Mesodermal cell (in vitro differentiated cells): ENCODE data around the gene SCN2B.

Experiments
- H3K27ac ChIP-seq: 2 replicates; pipeline ENCODE4 v1.7.0; 2013; ENCODE audit warnings: mild to moderate bottlenecking, low read depth, low read length, moderate library complexity; ENCODE audit not compliant: severe bottlenecking
- H3K36me3 ChIP-seq: 2 replicates; pipeline ENCODE4 v1.7.1; 2013; ENCODE audit warnings: mild to moderate bottlenecking, low read length, moderate library complexity; ENCODE audit not compliant: control insufficient read depth, insufficient read depth
- H3K4me1 ChIP-seq: one replicate; pipeline ENCODE4 v1.7.1; 2013; ENCODE audit warnings: mild to moderate bottlenecking, low read length; ENCODE audit not compliant: insufficient read depth, control insufficient read depth, poor library complexity, severe bottlenecking
- H3K4me3 ChIP-seq: 2 replicates; pipeline ENCODE4 v1.7.0; 2013; ENCODE audit warnings: low read length, control low read depth, mild to moderate bottlenecking; ENCODE audit not compliant: insufficient read depth, poor library complexity, severe bottlenecking; ENCODE audit errors: extremely low read depth
- H3K9me3 ChIP-seq: 2 replicates; pipeline ENCODE4 v1.7.1; 2013; ENCODE audit warnings: mild to moderate bottlenecking, low read length, moderate library complexity; ENCODE audit not compliant: control insufficient read depth
- WGBS, 2 experiments: methylation state at CpG; one replicate each; pipeline ENCODE4 v1.1.5; 2013; ENCODE audit warnings: missing lambda C conversion rate in 2 of 2; ENCODE audit not compliant: insufficient coverage in 2 of 2; 5-methylcytosine and 5-hydroxymethylcytosine counted together

Gene SCN2B

GRCh38 chr11:118172356-118172755 is 4.1 kb downstream of the SCN2B start:
- Histone ChIP-seq H3K9me3 (no peaks in the 10 kb centered on the region), H3K36me3 (no peaks in the 10 kb centered on the region), H3K4me3 (no peak overlapping the region), H3K4me1 (peaks cover 18% of the 10 kb centered on the region), H3K27ac (no peak overlapping the region)
- WGBS, 2 experiments: 82 to 90% methylated on average over 7 to 9 of the region's 9 CpGs

GRCh38 chr11:118171269-118172062 is 5.0 kb downstream of the SCN2B start:
- Histone ChIP-seq H3K4me3 (no peak overlapping the region), H3K27ac (no peak overlapping the region), H3K9me3 (no peaks in the 10 kb centered on the region), H3K4me1 (peaks cover 18% of the 10 kb centered on the region), H3K36me3 (no peaks in the 10 kb centered on the region)
- WGBS, 2 experiments: 3 to 6% methylated on average over 27 to 28 of the region's 29 CpGs

GRCh38 chr11:118170882-118171268 is 5.6 kb downstream of the SCN2B start:
- H3K36me3 ChIP-seq: no peaks in the 10 kb centered on the region
- 31 to 36% methylated on average over 4 to 6 of the region's 8 CpGs for WGBS, 2 experiments
- H3K4me3 ChIP-seq: no peak overlapping the region
- no peaks in the 10 kb centered on the region for H3K9me3 ChIP-seq
- no peak overlapping the region for H3K27ac ChIP-seq
- H3K4me1 ChIP-seq: peaks cover 14% of the 10 kb centered on the region

- 82 to 85% methylated on average over 7 to 9 of the region's 9 CpGs for WGBS, 2 experiments
- Histone ChIP-seq H3K9me3 (no peaks in the 10 kb centered on the region), H3K27ac (no peak overlapping the region), H3K36me3 (no peaks in the 10 kb centered on the region), H3K4me3 (no peak overlapping the region), H3K4me1 (peaks cover 8% of the 10 kb centered on the region)
Observed at GRCh38 chr11:118170231-118170630, 6.2 kb downstream of the SCN2B start.

GRCh38 chr11:118169300-118170140 is 6.9 kb downstream of the SCN2B start:
- WGBS, 2 experiments: 68 to 82% methylated on average over 7 of the region's 7 CpGs

GRCh38 chr11:118168751-118169150 is 7.7 kb downstream of the SCN2B start:
- WGBS, 2 experiments: 80 to 95% methylated on average over 1 to 2 of the region's 3 CpGs
- no peaks in the 10 kb centered on the region for H3K36me3 ChIP-seq
- no peak overlapping the region for H3K27ac ChIP-seq
- H3K4me1 ChIP-seq: no peaks in the 10 kb centered on the region
- no peaks in the 10 kb centered on the region for H3K9me3 ChIP-seq
- H3K4me3 ChIP-seq: no peak overlapping the region

More at GRCh38 chr11:118169300-118170140, 6.9 kb downstream of the SCN2B start:
- H3K4me1 ChIP-seq: peaks cover under 1% of the 10 kb centered on the region
- no peak overlapping the region for H3K27ac ChIP-seq
- H3K36me3 ChIP-seq: no peaks in the 10 kb centered on the region
- H3K9me3 ChIP-seq: no peaks in the 10 kb centered on the region
- no peak overlapping the region for H3K4me3 ChIP-seq

GRCh38 chr11:118168316-118168715 is 8.1 kb downstream of the SCN2B start:
- 92 to 96% methylated on average over 8 of the region's 8 CpGs for WGBS, 2 experiments

GRCh38 chr11:118167906-118168305 is 8.5 kb downstream of the SCN2B start:
- H3K36me3 ChIP-seq: no peaks in the 10 kb centered on the region
- H3K4me3 ChIP-seq: no peak overlapping the region
- H3K9me3 ChIP-seq: no peaks in the 10 kb centered on the region
- H3K4me1 ChIP-seq: no peaks in the 10 kb centered on the region
- H3K27ac ChIP-seq: no peak overlapping the region
- WGBS, 2 experiments: 95% methylated on average over 9 to 10 of the region's 12 CpGs

More at GRCh38 chr11:118168316-118168715, 8.1 kb downstream of the SCN2B start:
- Histone ChIP-seq H3K36me3 (no peaks in the 10 kb centered on the region), H3K9me3 (no peaks in the 10 kb centered on the region), H3K4me3 (no peak overlapping the region), H3K27ac (no peak overlapping the region), H3K4me1 (no peaks in the 10 kb centered on the region)

GRCh38 chr11:118167253-118167652 is 9.2 kb downstream of the SCN2B start:
- no peaks in the 10 kb centered on the region for H3K9me3 ChIP-seq
- no CpG with 5 or more reads among the region's 2 CpGs for WGBS, 2 experiments

GRCh38 chr11:118166641-118167040 is 9.8 kb downstream of the SCN2B start:
- H3K4me1 ChIP-seq: no peaks in the 10 kb centered on the region
- no peak overlapping the region for H3K4me3 ChIP-seq
- H3K27ac ChIP-seq: no peak overlapping the region
- H3K9me3 ChIP-seq: no peaks in the 10 kb centered on the region
- H3K36me3 ChIP-seq: no peaks in the 10 kb centered on the region
- 95 to 97% methylated on average over 10 to 15 of the region's 17 CpGs for WGBS, 2 experiments

More at GRCh38 chr11:118167253-118167652, 9.2 kb downstream of the SCN2B start:
- H3K4me1 ChIP-seq: no peaks in the 10 kb centered on the region
- no peaks in the 10 kb centered on the region for H3K36me3 ChIP-seq
- no peak overlapping the region for H3K27ac ChIP-seq
- no peak overlapping the region for H3K4me3 ChIP-seq
